ENCODE data around the gene LACTB. TPM values are rescaled to one million over a fixed set of nuclear protein-coding genes. Genes with fewer than 3 reads are reported as not detected.
A peak's percentile ranks its signal among the peaks of the same experiment; 100 is the strongest.

The LACTB gene
- total RNA-seq, 4 donors from 2014 or later = 9.0 to 18.4 (median 16.5) TPM

DNA sequence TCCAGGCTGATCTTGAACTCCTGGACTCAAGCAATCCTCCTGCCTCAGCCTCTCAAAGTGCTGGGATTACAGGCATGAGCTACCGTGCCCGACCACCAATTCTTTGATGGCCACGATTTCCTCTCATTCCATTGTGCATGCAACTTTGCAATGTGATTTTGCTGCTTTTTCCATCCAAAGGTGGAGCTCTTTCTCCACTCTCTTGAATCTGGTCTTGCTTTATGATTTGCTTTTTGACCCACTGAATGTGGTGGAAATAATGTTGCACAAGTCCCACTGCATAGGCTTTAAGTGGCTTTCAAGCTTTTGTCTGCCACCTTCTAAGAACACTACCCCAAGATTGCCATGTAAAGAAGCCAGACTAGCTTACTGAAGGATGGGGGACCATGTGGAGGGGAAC, 25.0 kb downstream of the LACTB start:
- Histone ChIP-seq H3K27me3 (no peaks in the 10 kb centered on the region), H3K9me3 (no peaks in the 10 kb centered on the region), H3K36me3 (peaks cover 0 to 75% (median 0%) of the 10 kb centered on the region in 3 donors), H3K4me1 (no peaks in the 10 kb centered on the region), H3K4me3 (no peak overlapping the region), H3K27ac (no peak overlapping the region)
- TF ChIP-seq, protein P1, sequence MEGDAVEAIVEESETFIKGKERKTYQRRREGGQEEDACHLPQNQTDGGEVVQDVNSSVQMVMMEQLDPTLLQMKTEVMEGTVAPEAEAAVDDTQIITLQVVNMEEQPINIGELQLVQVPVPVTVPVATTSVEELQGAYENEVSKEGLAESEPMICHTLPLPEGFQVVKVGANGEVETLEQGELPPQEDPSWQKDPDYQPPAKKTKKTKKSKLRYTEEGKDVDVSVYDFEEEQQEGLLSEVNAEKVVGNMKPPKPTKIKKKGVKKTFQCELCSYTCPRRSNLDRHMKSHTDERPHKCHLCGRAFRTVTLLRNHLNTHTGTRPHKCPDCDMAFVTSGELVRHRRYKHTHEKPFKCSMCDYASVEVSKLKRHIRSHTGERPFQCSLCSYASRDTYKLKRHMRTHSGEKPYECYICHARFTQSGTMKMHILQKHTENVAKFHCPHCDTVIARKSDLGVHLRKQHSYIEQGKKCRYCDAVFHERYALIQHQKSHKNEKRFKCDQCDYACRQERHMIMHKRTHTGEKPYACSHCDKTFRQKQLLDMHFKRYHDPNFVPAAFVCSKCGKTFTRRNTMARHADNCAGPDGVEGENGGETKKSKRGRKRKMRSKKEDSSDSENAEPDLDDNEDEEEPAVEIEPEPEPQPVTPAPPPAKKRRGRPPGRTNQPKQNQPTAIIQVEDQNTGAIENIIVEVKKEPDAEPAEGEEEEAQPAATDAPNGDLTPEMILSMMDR (IDR thresholded peaks at IDR 0.05) = no peak
- no peak for TF ChIP-seq EP300 (IDR thresholded peaks at IDR 0.05)
- no peak for DNase-seq (ENCODE audit: low spot score in 2 of 2)
- WGBS, 2 donors = 68 to 77% methylated on average over 3 of the region's 3 CpGs

DNA sequence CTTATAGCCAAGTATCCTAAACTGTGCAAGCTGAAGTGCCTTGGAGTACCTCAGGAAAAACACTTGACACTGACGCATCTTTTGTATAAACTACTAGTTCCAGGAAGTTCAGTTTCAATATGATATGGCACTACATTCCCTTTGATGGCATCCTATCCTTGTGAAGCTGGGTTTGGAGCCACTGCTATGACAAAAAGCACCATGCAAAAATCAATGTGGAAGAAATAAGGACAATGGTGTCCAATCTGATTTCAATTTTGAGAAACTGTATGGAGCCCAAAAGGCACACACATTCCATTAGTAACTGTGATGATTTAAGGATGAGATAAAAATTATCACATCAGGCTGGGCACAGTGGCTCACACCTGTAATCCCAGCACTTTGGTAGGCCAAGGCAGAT, 30.0 kb downstream of the LACTB start:
- H3K27ac ChIP-seq = no peak overlapping the region
- peaks cover 0 to 66% (median 10%) of the 10 kb centered on the region in 3 donors for H3K36me3 ChIP-seq
- DNase-seq (ENCODE audit: low spot score in 2 of 2) = no peak
- H3K4me3 ChIP-seq = no peak overlapping the region
- TF ChIP-seq POLR2A (IDR thresholded peaks at IDR 0.05) (no peak), EP300 (IDR thresholded peaks at IDR 0.05) (no peak)
- TF ChIP-seq, protein P1 (IDR thresholded peaks at IDR 0.05) = no peak
- H3K27me3 ChIP-seq = no peaks in the 10 kb centered on the region
- WGBS, 2 donors = 97 to 100% methylated on average over 1 of the region's 1 CpG
- H3K4me1 ChIP-seq = peaks cover 0 to 19% (median 9%) of the 10 kb centered on the region in 4 donors
- H3K9me3 ChIP-seq = no peaks in the 10 kb centered on the region

DNA sequence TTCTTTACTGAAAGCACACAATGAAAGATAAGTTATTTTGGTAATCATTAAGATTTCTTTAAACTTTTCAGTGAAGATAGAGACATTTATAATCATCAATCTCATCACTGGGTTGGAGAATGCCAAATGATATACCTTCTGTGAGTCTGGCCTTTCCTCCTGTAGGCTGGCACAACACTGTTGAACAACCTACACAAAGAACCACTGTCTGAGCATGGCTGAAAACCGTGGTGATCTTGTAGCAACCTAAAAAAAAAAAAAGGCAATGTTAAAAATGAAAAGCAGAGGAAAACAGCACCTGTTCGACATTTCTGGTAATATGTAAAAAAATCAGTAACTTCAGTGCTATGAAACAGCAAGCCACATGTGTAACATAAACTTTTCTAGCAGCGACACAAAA, 33.8 kb downstream of the LACTB start:
- no peak for DNase-seq (ENCODE audit: low spot score in 2 of 2)
- peaks cover 0 to 30% (median 10%) of the 10 kb centered on the region in 3 donors for H3K36me3 ChIP-seq
- no peaks in the 10 kb centered on the region for H3K27me3 ChIP-seq
- H3K9me3 ChIP-seq = no peaks in the 10 kb centered on the region
- TF ChIP-seq, protein P1 (IDR thresholded peaks at IDR 0.05) = no peak
- no peak for TF ChIP-seq EP300 (IDR thresholded peaks at IDR 0.05)
- peak overlapping the region in 2 of 4 donors; percentile 77 to 94 for H3K4me3 ChIP-seq
- WGBS, 2 donors = 54 to 62% methylated on average over 3 of the region's 3 CpGs
- H3K27ac ChIP-seq = peak overlapping the region in 2 of 4 donors; percentile 98 to 99
- peaks cover 0 to 28% (median 10%) of the 10 kb centered on the region in 4 donors for H3K4me1 ChIP-seq

DNA sequence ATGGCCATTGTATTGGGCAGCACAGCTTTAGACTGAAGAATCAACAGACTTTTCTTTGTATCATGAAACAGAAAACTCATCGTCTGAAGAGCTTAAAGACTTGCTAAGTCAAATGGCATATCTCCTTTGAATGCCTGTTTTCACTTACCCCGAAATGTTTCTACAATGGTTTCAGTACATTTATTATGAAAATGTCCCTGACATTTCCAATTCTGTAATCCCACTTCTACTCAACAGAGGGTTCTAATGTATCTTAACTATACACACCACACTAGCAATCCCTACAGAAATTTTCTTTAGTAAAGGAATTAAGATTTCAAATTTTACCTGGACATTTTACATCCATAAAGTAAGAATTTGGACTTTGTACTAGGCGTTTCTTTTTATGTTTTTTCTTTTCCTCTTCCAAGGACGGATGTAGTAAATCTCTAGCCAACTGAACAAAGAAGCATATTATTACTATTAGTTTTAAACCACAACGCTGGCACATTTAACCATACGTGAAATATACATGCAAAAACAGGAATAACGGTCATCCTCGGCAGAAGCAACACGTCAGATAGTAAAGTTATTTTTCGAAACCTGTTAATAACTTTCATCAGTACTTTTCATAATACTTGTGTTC, 34.5 kb downstream of the LACTB start:
- DNase-seq (ENCODE audit: low spot score in 2 of 2) = no peak
- TF ChIP-seq, protein P1 (IDR thresholded peaks at IDR 0.05) = no peak
- no peak for TF ChIP-seq POLR2A (IDR thresholded peaks at IDR 0.05)
- Histone ChIP-seq H3K4me1 (peaks cover 0 to 28% (median 10%) of the 10 kb centered on the region in 4 donors), H3K27ac (peak overlapping the region; percentile 87 to 99 (median 97)), H3K9me3 (no peaks in the 10 kb centered on the region), H3K27me3 (no peaks in the 10 kb centered on the region), H3K4me3 (peak overlapping the region; percentile 58 to 98 (median 86)), H3K36me3 (peaks cover 0 to 22% (median 10%) of the 10 kb centered on the region in 3 donors)
- 3 to 4% methylated on average over 10 of the region's 10 CpGs for WGBS, 2 donors

DNA sequence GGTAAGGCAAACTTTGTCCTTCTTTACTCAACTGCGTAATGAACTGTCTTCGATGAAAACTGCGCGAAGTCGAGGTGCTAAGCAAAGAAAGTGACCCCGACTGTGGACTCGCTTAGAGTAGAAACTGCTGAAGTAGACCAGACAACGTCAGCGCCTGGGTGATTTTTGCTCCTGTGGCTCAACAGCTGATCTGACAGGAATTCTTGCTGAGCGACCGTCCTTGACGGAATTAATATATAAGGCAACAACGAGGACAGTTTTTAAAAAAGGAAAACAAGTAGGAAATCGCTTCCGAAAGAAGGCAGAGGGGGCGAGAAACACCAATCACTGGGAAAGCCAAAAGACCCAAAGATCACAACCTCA, 35.1 kb downstream of the LACTB start:
- Histone ChIP-seq H3K27me3 (no peaks in the 10 kb centered on the region), H3K27ac (peak overlapping the region; percentile 87 to 99 (median 97)), H3K9me3 (no peaks in the 10 kb centered on the region), H3K4me3 (peak overlapping the region; percentile 58 to 98 (median 86)), H3K36me3 (peaks cover 0 to 17% (median 10%) of the 10 kb centered on the region in 3 donors), H3K4me1 (peaks cover 0 to 28% (median 10%) of the 10 kb centered on the region in 4 donors)
- 0% methylated on average over 16 of the region's 16 CpGs for WGBS, 2 donors
- TF ChIP-seq POLR2A (IDR thresholded peaks at IDR 0.05) (no peak), EP300 (IDR thresholded peaks at IDR 0.05) (no peak)
- TF ChIP-seq, protein P1 (IDR thresholded peaks at IDR 0.05) = no peak
- peak in 1 of 2 donors; percentile 33 for DNase-seq (ENCODE audit: low spot score in 2 of 2)

All from tibial nerve (tissue), 4 donors.